Subcutaneous adipose tissue (tissue), 4 donors: ENCODE data around the gene PHETA1. TPM values are rescaled to one million over a fixed set of nuclear protein-coding genes. Genes with fewer than 3 reads are reported as not detected.

Source experiments
- CTCF ChIP-seq: fragments of 450-650 bp; IDR thresholded peaks from one replicate; pipeline ENCODE4 v1.5.1; 2016; ENCODE audit warnings: low read depth, mild to moderate bottlenecking, control low read depth, antibody characterized with exemption, moderate library complexity
- total RNA-seq, 4 donors: library from RNA; depleted of rRNA; stranded (reverse); fragments of >200 nt; gene quantifications; one replicate each; pipeline ENCODE4 v1.1.0, GENCODE V29; 2016

Gene PHETA1
- total RNA-seq = 10 to 100 TPM in 1 of 4 donors, 1 to 10 TPM in 3; 2.8 to 14.1 (median 7.1) TPM

DNA sequence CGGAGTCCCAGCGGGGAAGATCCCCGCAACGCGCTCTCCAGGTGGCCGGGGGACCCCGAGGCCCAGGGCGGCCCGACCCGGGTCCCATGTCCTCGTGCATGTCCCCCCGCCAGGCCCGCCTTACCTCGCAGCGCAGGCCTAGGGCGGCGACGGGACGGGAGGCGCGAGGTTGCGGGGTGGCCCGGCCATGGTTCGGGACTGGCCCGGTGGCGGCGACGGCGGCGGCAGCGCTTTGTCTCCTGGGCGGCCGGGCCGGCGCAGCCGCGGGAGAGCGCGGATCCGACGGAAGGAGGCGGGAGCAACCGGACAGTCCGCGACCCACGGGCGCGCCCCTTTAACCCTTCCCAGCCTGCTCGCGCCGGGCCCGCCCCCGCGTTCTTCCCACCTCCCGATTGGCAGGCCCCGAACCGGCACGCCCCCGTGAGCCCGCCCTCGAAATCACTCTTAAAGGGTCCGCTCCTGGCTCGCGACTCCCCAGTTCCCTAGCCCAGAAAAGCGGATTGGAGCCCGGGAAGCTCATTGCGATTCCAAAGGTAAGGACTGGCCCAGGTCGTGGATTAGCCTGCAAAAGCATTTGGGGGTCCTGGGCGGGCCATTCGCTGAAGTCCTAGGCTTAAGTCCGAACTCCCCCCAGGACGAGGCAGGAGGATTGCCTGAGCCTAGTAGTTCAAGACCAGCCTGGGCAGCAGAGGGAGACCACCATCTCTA, at the start of gene PHETA1:
Gene PHETA1, minus strand, starts transcription at position 308 of the 708 bp plus-strand sequence. CDS start 5,668 bp downstream, outside the sequence.
- no peak for TF ChIP-seq CTCF

GRCh38 chr12:111418594-111418880, 49.6 kb upstream of the PHETA1 start:
- TF ChIP-seq CTCF = no peak

DNA sequence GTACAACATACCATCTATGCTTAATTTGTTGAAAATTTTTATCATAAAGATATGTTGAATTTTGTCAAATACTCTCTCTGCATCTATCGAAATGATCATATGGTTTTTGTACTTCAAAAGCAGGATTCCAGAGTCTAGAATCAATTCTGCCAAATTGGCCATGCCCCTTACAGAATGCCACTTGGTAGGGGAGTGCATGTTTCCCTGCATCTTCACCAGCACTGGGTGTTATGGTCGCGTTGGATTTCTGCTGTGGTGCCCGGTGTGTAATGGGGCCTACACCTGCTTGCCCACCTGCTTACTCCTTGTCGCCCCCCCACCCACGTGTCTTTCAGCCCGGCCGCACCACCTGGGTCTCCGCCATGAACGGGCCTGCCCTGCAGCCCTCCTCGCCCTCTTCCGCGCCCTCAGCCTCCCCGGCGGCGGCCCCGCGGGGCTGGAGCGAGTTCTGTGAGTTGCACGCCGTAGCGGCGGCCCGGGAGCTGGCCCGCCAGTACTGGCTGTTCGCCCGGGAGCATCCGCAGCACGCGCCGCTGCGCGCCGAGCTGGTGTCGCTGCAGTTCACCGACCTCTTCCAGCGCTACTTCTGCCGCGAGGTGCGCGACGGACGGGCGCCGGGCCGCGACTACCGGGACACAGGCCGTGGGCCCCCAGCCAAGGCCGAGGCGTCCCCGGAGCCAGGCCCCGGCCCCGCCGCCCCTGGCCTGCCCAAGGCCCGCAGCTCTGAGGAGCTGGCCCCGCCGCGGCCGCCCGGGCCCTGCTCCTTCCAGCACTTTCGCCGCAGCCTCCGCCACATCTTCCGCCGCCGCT, 49.1 kb upstream of the PHETA1 start:
- TF ChIP-seq CTCF = no peak

- TF ChIP-seq CTCF = no peak
Measured at GRCh38 chr12:111417290-111417689, 48.4 kb upstream of the PHETA1 start.

DNA sequence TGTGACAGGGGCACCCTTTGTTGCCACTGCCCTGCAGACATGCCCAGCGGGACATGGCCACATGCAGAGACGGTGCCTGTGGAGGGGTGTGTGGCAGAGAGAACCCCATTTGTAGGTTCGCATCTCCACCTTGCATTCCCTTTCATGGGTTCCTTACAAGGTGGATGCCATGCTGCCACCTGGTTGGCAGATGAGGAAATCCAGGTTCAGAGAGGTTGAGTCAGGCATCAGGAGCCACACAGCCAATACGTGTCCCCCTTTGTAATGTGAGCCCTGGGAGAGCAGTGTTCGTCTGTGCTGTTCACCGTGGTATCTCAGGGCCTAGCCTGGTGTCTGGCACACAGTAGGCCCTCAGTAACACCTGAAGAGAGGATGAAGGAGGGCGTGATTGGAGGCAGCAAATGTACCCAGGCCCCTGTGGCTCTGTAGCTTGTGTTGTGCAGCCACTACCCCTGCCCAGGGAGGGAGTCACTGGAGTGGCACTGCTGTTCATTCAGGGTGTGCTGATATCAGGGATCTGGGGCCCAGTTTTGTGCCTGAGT, 45.9 kb upstream of the PHETA1 start:
- TF ChIP-seq CTCF = no peak

- no peak for TF ChIP-seq CTCF
Measured at GRCh38 chr12:111413442-111414086, 44.7 kb upstream of the PHETA1 start.
